PC-3 (cell line): Measurements from ENCODE around the gene UBR2.

Experiments
- EZH2 ChIP-seq: fragments of 300-600 bp; sonication (generic); IDR thresholded peaks from one replicate; pipeline ENCODE4 v1.6.1; 2017; ENCODE audit warnings: antibody characterized with exemption, mild to moderate bottlenecking, low read length; ENCODE audit not compliant: unreplicated experiment
- EZH2phosphoT487 ChIP-seq: fragments of 300-600 bp; sonication (generic); IDR thresholded peaks from 2 replicates; pipeline ENCODE4 v1.6.1; 2018; ENCODE audit warnings: mild to moderate bottlenecking, antibody characterized with exemption, low read length, borderline replicate concordance
- TF ChIP-seq, protein P1 (sequence below): fragments of 300-600 bp; sonication (generic); conservative IDR thresholded peaks from 2 replicates; pipeline ENCODE4 v1.5.1; 2017; ENCODE audit warnings: antibody characterized with exemption, low read depth, mild to moderate bottlenecking, low read length

DNA sequence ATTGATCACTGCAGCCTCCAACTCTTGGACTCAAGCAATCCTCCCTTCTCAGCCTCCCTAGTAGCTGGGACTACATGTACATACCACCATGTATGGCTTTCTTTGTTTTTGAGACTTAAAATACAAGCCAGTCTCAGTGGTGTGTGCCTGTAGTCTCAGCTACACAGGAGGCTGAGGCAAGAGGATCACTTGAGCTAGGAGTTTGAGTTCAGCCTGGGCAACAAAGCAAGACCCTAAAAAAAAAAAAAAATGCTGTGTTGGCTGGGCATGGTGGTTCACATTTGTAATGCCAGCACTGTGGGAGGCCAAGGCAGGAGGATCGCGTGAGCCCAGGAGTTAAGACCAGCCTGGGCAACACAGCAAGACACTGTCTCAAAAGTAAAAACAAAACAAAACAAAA is 51.7 kb downstream of the UBR2 start:
- TF ChIP-seq, protein P1, sequence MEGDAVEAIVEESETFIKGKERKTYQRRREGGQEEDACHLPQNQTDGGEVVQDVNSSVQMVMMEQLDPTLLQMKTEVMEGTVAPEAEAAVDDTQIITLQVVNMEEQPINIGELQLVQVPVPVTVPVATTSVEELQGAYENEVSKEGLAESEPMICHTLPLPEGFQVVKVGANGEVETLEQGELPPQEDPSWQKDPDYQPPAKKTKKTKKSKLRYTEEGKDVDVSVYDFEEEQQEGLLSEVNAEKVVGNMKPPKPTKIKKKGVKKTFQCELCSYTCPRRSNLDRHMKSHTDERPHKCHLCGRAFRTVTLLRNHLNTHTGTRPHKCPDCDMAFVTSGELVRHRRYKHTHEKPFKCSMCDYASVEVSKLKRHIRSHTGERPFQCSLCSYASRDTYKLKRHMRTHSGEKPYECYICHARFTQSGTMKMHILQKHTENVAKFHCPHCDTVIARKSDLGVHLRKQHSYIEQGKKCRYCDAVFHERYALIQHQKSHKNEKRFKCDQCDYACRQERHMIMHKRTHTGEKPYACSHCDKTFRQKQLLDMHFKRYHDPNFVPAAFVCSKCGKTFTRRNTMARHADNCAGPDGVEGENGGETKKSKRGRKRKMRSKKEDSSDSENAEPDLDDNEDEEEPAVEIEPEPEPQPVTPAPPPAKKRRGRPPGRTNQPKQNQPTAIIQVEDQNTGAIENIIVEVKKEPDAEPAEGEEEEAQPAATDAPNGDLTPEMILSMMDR, result no peak
- TF ChIP-seq EZH2 (no peak), EZH2phosphoT487 (no peak)
